ENCODE measurements around the gene ZC3H4.
"Not testable (repeated sequence)": the region's sequence is repeated elsewhere in the genome, so short reads cannot be mapped to it uniquely, and the experiment has no call there.

The ZC3H4 gene

GRCh38 chr19:47065242-47065641 is 48.3 kb downstream of the ZC3H4 start:
- peak in 1 of 10 donors; percentile 65 for DNase-seq
- intact Hi-C loops (cut with DNase I): no loop called here

GRCh38 chr19:47063874-47064273 is 49.7 kb downstream of the ZC3H4 start:
- peak in 1 of 10 donors; percentile 26 for DNase-seq
- intact Hi-C loops (cut with DNase I): no loop called here

GRCh38 chr19:47058621-47059022 is 55.0 kb downstream of the ZC3H4 start:
- intact Hi-C loops (cut with DNase I): no loop called here
- DNase-seq: peak in 1 of 10 donors; percentile 55

- intact Hi-C loops (cut with DNase I): no loop called here
These were observed 56.2 kb downstream of the ZC3H4 start for GRCh38 chr19:47057328-47057727.

GRCh38 chr19:47056411-47056810 is 57.2 kb downstream of the ZC3H4 start:
- intact Hi-C loops (cut with DNase I): no loop called here
- no peak for DNase-seq

More at GRCh38 chr19:47057328-47057727, 56.2 kb downstream of the ZC3H4 start:
- DNase-seq: no peak

GRCh38 chr19:47050562-47050961 is 63.0 kb downstream of the ZC3H4 start:
- DNase-seq; intact Hi-C loops (cut with DNase I): not testable (repeated sequence)

- DNase-seq: peak in 1 of 10 donors; percentile 1
- intact Hi-C loops (cut with DNase I): no loop called here
These were observed 64.3 kb downstream of the ZC3H4 start for GRCh38 chr19:47049307-47049700.

GRCh38 chr19:47047763-47048405 is 65.7 kb downstream of the ZC3H4 start:
- intact Hi-C loops (cut with DNase I): no loop called here
- peak; percentile 77 to 98 (median 92) for DNase-seq

- DNase-seq: peak in 1 of 10 donors; percentile 72
- intact Hi-C loops (cut with DNase I): no loop called here
These were observed 66.3 kb downstream of the ZC3H4 start for GRCh38 chr19:47047272-47047762.

- peak in 1 of 10 donors; percentile 79 for DNase-seq
- intact Hi-C loops (cut with DNase I): no loop called here
These were observed 67.6 kb downstream of the ZC3H4 start for GRCh38 chr19:47045867-47046470.

GRCh38 chr19:47044946-47045866 is 68.4 kb downstream of the ZC3H4 start:
- intact Hi-C loops (cut with DNase I): no loop called here

GRCh38 chr19:47040869-47041268 is 72.7 kb downstream of the ZC3H4 start:
- DNase-seq: peak in 1 of 10 donors; percentile 59

More at GRCh38 chr19:47044946-47045866, 68.4 kb downstream of the ZC3H4 start:
- DNase-seq: peak in 2 of 10 donors; percentile 54 to 57

GRCh38 chr19:47039239-47039874 is 74.2 kb downstream of the ZC3H4 start:
- DNase-seq: no peak
- intact Hi-C loops (cut with DNase I): no loop called here

More at GRCh38 chr19:47040869-47041268, 72.7 kb downstream of the ZC3H4 start:
- intact Hi-C loops (cut with DNase I): no loop called here

GRCh38 chr19:47037766-47038165 is 75.8 kb downstream of the ZC3H4 start:
- intact Hi-C loops (cut with DNase I): no loop called here
- DNase-seq: no peak

GRCh38 chr19:47036097-47036651 is 77.4 kb downstream of the ZC3H4 start:
- peak in 3 of 10 donors; percentile 70 to 88 (median 83) for DNase-seq
- intact Hi-C loops (cut with DNase I): no loop called here

GRCh38 chr19:47035127-47036096 is 78.2 kb downstream of the ZC3H4 start:
- intact Hi-C loops (cut with DNase I): loop anchor here (1.0 kb wide), 1 partner anchor 90 kb away; no protein-coding TSS in a partner anchor
- DNase-seq: peak; percentile 78 to 98 (median 90)

- peak in 8 of 10 donors; percentile 34 to 94 (median 58) for DNase-seq
- intact Hi-C loops (cut with DNase I): loop anchor here (1.0 kb wide), 1 partner anchor 176 kb away; no protein-coding TSS in a partner anchor
These were observed 81.3 kb downstream of the ZC3H4 start for GRCh38 chr19:47032171-47032811.

GRCh38 chr19:47028195-47028601 is 85.4 kb downstream of the ZC3H4 start:
- intact Hi-C loops (cut with DNase I): no loop called here
- DNase-seq: peak in 2 of 10 donors; percentile 37 to 75
